Measurements from ENCODE around the gene KDM2A. TPM values are rescaled to one million over a fixed set of nuclear protein-coding genes. Genes with fewer than 3 reads are reported as not detected.
"Not testable (repeated sequence)": the region's sequence is repeated elsewhere in the genome, so short reads cannot be mapped to it uniquely, and the experiment has no call there.

The KDM2A gene
- polyA plus RNA-seq, 3 donors: 76.2 to 89.1 (median 88.0) TPM

GRCh38 chr11:67160872-67161783 is 42.1 kb downstream of the KDM2A start:
- no peak for DNase-seq

- DNase-seq: no peak
These were observed 43.9 kb downstream of the KDM2A start for GRCh38 chr11:67163006-67163405.

DNA sequence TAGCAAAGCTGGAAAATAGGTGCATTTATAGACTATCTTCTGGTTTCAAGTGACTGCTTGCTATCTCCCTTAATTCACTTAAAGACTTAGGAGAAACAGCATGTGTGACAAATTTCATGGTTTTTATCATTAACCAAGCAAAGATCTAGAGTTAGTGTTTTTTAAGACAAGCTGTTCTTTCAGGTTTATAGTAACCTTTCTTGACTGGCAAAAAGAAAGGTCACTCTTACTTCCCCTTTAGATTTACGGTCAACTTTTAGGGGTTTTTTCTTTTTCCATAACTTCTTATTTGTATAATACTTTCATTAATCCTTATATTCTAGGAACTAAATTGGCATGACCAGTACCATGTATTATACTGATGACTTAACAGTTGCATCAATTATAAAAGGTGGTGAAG is 46.6 kb downstream of the KDM2A start:
- DNase-seq: no peak

- DNase-seq: no peak
These were observed 48.0 kb downstream of the KDM2A start for GRCh38 chr11:67167091-67167490.

DNA sequence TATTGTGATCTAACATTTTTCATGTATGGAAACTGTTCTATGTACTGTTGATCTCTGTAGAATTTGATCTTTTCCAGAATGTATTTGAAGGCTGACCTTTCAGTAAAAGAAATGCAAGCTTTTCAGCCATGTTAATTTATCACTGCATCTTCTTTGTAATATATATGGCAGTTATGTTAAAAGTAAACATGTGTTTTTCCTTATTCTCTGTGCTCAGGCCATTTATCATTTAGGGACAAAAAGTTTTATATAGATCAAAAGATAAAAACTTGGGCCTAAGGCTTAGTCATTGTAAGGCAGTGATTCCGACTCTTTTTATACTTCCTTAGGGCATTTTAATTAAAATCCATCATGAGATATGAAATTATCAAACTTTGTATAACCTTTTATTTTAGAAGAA is 48.7 kb downstream of the KDM2A start:
- no peak for DNase-seq

GRCh38 chr11:67168911-67169310 is 49.8 kb downstream of the KDM2A start:
- not testable (repeated sequence) for DNase-seq

DNA sequence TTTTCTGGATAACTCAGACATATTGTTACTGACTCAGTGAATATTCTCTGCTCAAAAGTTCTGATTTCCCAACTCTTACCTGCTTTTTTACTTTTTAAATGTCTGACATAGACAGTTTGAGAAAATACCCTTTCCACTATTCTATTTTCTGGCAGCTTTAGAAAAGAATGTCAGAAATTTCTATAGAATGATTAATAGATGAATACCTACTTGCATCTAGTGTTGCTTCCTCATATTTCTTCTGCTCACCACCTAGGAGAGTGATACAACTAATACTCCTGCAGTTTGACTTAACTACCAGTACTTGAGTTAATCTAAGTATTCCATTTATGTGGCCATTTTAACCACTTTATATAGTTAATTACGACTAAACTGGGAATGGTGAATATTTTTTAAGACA is 55.2 kb downstream of the KDM2A start:
- no peak for DNase-seq

GRCh38 chr11:67177399-67178281 is 58.6 kb downstream of the KDM2A start:
- DNase-seq: no peak

GRCh38 chr11:67178421-67178820 is 59.4 kb downstream of the KDM2A start:
- no peak for DNase-seq

- DNase-seq: no peak
These were observed 59.8 kb downstream of the KDM2A start for GRCh38 chr11:67178878-67179277.

- no peak for DNase-seq
These were observed 60.9 kb downstream of the KDM2A start for GRCh38 chr11:67179892-67180490.

DNA sequence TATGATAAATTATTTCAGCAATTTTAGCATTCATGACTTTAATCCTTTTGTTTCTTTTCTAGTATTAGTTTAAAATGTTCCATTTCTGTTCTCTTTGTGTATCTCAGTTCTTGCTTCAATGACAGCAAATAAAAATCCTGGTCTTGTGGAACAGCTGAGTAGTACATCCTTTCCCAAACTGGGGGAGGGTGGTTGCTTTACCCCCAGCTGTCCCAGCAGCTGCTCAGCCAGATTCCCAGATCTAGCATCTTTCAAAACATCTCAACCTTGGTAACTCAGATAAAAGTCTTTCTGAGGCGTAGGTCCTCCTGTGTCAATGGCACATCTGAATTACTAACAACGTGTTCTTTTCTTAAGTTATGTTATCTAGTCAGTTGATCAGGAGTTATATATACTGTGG is 75.0 kb downstream of the KDM2A start:
- DNase-seq: no peak

- no peak for DNase-seq
These were observed 77.0 kb downstream of the KDM2A start for GRCh38 chr11:67195971-67196456.

GRCh38 chr11:67197606-67198005 is 78.5 kb downstream of the KDM2A start:
- no peak for DNase-seq

GRCh38 chr11:67198781-67199180 is 79.7 kb downstream of the KDM2A start:
- DNase-seq: not testable (repeated sequence)

GRCh38 chr11:67199751-67200150 is 80.7 kb downstream of the KDM2A start:
- no peak for DNase-seq

GRCh38 chr11:67202028-67202427 is 83.0 kb downstream of the KDM2A start:
- no peak for DNase-seq

GRCh38 chr11:67204822-67205221 is 85.8 kb downstream of the KDM2A start:
- no peak for DNase-seq

- DNase-seq: not testable (repeated sequence)
These were observed 90.2 kb downstream of the KDM2A start for GRCh38 chr11:67209222-67209621.

GRCh38 chr11:67211656-67212436 is 92.8 kb downstream of the KDM2A start:
- no peak for DNase-seq

GRCh38 chr11:67213178-67213621 is 94.1 kb downstream of the KDM2A start:
- DNase-seq: no peak

Measured in renal pelvis (tissue), 4 donors.